HG03039 (cell line): ENCODE results near the gene WWP2.
"Not testable (repeated sequence)": the region's sequence is repeated elsewhere in the genome, so short reads cannot be mapped to it uniquely, and the experiment has no call there.

Source experiments
- ATAC-seq: cut with Tn5 transposase; IDR thresholded peaks from one replicate; pipeline ENCODE4 v1.9.1; 2021; ENCODE audit warnings: mild to moderate bottlenecking, moderate library complexity; ENCODE audit not compliant: unreplicated experiment

The WWP2 gene

DNA sequence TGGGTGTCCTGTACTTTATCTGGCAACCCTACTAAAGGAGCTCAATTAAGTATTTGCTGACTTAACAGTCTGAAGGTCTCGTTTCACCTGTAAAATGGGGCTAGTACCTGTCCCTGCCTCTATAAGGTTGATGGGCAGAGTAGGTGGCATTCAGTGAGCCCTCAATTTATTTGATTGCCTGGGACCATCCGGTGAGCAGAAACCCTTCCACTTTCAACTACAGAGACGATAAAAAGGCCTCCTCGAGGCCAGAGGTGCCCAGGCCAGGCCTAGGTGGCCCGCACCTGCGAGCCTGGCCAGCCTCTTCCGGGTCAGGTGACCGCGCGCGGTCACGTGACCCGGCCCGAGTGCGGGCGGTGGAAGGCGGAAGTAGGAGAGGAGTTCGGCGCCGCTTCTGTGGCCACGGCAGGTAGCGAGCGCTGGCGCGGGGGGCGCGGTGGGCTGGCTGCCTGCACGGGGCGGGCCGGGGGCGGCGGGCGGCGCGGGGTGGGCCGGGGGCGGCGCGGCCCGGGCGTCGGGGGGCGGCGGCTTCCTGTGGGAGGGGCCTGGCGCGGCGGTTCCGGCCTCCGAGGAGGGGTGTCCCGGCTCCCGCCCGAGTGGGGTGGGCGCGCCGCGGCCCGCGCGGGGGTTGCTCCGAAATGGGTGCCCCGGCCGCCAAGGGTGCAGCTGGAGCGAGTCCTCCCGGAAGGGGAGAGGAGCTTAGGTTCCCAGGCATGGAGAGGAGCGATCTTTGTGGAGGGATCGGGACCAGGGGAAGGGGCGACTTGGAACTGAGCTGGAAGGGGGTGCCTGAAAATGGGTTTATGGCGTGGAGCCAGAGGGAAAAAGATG is at the start of gene WWP2:
WWP2 (plus strand) TSS at position 350 of the 831 bp plus-strand sequence. CDS start 24,679 bp downstream, outside the sequence.
- peak; percentile 78 for ATAC-seq

GRCh38 chr16:69712914-69713581 is 49.1 kb upstream of the WWP2 start:
- ATAC-seq, result no peak

GRCh38 chr16:69717066-69717465 is 45.1 kb upstream of the WWP2 start:
- no peak for ATAC-seq

- no peak for ATAC-seq
Observed at GRCh38 chr16:69718111-69718764, 43.9 kb upstream of the WWP2 start.

DNA sequence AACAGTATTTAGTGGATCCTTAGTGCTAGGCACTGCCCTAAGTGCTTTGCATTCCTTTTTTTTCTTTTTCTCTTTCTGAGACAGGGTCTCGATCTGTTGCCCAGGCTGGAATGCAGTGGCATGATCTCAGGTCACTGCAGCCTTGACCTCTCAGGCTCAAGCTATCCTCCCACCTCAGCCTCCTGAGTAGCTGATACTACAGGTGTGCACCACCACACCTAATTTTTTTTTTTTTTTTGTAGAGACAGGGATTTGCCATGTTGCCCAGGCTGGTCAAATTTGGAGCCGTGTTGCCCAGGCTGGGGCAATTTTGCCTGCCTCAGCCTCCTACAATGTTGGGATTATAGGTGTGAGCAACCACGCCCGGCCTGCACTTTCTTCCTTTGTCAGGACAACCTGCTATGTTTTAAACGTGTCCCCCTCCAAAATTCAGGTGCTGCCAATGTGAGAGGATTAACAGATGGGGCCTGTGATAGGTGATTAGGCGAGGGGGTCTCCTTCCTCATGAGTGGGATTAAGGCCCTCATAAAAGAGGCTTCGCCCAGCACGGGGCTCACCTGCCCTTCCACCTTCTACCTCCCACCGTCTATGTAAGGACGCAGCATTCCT is 41.2 kb upstream of the WWP2 start:
- no peak for ATAC-seq

- ATAC-seq, result no peak
Observed at GRCh38 chr16:69721441-69721957, 40.6 kb upstream of the WWP2 start.

DNA sequence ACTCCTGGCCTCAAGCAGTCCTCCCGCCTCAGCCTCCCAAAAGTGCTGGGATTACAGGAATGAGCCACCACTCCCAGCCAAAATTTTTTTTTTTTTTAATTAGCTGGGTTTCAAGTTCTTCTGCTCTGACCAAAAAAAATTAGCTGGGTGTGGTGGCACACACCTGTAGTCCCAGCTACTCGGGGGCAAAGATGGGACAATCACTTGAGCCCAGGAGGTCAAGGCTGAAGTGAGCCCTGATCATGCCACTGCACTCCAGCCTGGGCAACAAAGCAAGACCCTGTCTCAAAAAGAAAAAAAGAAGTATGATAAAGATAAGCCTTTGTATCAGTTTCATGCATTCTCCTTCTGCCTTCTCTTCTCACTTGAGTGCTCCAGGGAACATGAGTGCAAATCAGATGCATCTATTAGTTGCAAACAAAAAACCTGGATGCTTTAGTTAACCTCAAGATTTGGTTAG is 37.7 kb upstream of the WWP2 start:
- no peak for ATAC-seq

DNA sequence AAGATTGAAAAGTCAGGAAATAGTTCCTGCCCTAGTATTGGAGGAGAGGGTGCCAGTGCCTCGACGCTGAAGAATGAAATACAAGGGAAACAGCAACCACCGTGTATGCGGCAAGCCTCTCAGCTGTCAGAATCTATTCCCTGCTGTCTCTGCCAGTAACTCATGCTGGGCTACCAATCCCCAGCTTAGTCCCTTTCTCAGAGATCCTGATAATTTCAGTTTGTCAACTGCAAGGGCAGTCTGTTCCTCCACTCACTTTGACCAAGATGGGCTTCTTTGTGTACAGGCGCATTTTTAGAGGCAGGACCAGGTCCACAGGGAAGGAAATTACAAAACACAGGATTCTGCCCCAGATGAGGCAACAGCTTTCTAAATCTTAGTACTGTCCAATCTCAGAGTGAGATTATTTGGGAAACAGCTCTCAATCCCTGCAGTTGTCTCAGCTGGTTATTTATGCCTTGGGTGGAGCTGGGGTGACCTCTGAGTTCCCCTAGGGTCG is 37.1 kb upstream of the WWP2 start:
- ATAC-seq, result no peak

- ATAC-seq, result no peak
Observed at GRCh38 chr16:69725480-69726312, 36.4 kb upstream of the WWP2 start.

- peak; percentile 94 for ATAC-seq
Observed at GRCh38 chr16:69726313-69727060, 35.6 kb upstream of the WWP2 start, which contains the start of gene NQO1. Gene NQO1, minus strand, starts transcription at chr16:69726560. Its CDS starts 121 bp downstream, at chr16:69726439.

GRCh38 chr16:69727916-69728270 is 34.2 kb upstream of the WWP2 start:
- no peak for ATAC-seq

GRCh38 chr16:69729030-69729429 is 33.1 kb upstream of the WWP2 start:
- ATAC-seq, result not testable (repeated sequence)

DNA sequence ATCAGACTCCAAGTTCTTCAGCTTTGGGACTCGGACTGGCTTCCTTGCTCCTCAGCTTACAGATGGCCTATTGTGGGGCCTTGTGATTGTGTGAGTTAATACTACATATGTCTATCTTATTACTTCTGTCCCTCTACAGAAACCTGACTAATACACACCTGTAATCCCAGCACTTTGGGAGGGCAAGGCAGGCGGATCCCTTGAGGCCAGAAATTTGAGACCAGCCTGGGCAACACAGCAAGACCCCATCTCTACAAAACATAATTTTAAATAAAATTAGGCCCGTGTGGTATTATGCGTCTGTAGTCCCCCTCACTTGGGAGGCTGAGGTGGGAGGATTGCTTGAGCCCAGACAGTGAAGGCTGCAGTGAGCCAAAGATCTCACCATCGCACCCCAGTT is 30.9 kb upstream of the WWP2 start:
- ATAC-seq, result not testable (repeated sequence)

- ATAC-seq, result no peak
Observed at GRCh38 chr16:69732101-69732500, 30.0 kb upstream of the WWP2 start.

DNA sequence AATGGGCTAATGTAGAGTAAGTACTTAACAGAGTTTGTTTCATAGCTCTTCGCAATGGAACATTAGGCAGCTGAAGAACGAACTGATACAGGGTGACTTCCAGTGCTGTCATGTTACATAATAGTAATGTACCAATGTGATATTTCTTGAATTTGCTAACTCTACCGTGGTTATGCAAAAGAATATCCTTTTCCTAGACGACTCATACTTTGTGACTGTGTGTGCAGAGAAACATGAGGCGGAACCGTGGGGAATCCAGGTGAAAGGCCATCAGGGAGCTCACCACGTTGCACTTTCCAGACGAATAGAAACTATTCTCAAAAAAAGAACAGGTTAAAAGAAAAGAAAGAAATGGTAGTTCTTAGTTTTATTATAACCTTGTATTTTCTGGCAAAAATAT is 20.6 kb upstream of the WWP2 start:
- no peak for ATAC-seq

- ATAC-seq, result no peak
Observed at GRCh38 chr16:69741951-69742904, 19.9 kb upstream of the WWP2 start.

GRCh38 chr16:69744363-69745231 is 17.5 kb upstream of the WWP2 start:
- ATAC-seq, result no peak
